ENCODE results near the gene C3orf52.
A peak's percentile ranks its signal among the peaks of the same experiment; 100 is the strongest.

C3orf52 gene

GRCh38 chr3:112136046-112136445 lies 49.9 kb downstream of the C3orf52 start:
- H3K27me3 ChIP-seq (ENCODE audit: low read length): no peaks in the 10 kb centered on the region
- no peaks in the 10 kb centered on the region for H3K36me3 ChIP-seq (ENCODE audit: low read length)
- peak overlapping the region; percentile 86 for H3K9ac ChIP-seq (ENCODE audit: low read length)
- no peaks in the 10 kb centered on the region for H3K9me3 ChIP-seq (ENCODE audit: insufficient read depth, low read length)
- H3K4me2 ChIP-seq (ENCODE audit: low read depth, low read length, poor library complexity, severe bottlenecking): peak overlapping the region; percentile 95
- no peak for TF ChIP-seq EZH2phosphoT487 (conservative IDR thresholded peaks at IDR 0.05; ENCODE audit: low read length)
- TF ChIP-seq CTCF (IDR thresholded peaks at IDR 0.05; ENCODE audit: insufficient read depth, low read length, poor library complexity, severe bottlenecking): no peak
- no peak overlapping the region for H2AFZ ChIP-seq (ENCODE audit: low read depth, low read length, severe bottlenecking)
- peak overlapping the region; percentile 94 for H3K27ac ChIP-seq (ENCODE audit: low read depth, low read length)
- H3K4me3 ChIP-seq (ENCODE audit: insufficient read depth, low read length, poor library complexity, severe bottlenecking): peak overlapping the region; percentile 6
- H3F3A ChIP-seq (ENCODE audit: insufficient read depth): peaks cover 49% of the 10 kb centered on the region
- no peaks in the 10 kb centered on the region for H4K20me1 ChIP-seq (ENCODE audit: low read depth, low read length)
- H3K9me2 ChIP-seq (replicated peaks; ENCODE audit: insufficient read depth, low read length): no peaks in the 10 kb centered on the region
- H3K79me2 ChIP-seq (ENCODE audit: insufficient read depth, low read length): peaks cover 25% of the 10 kb centered on the region

GRCh38 chr3:112136959-112137693 lies 50.9 kb downstream of the C3orf52 start:
- peak overlapping the region; percentile 95 for H3K4me2 ChIP-seq (ENCODE audit: low read depth, low read length, poor library complexity, severe bottlenecking)
- peaks cover 14% of the 10 kb centered on the region for H3K79me2 ChIP-seq (ENCODE audit: insufficient read depth, low read length)
- H3K9me3 ChIP-seq (ENCODE audit: insufficient read depth, low read length): no peaks in the 10 kb centered on the region
- H3K9me2 ChIP-seq (replicated peaks; ENCODE audit: insufficient read depth, low read length): no peaks in the 10 kb centered on the region
- no peaks in the 10 kb centered on the region for H4K20me1 ChIP-seq (ENCODE audit: low read depth, low read length)
- no peaks in the 10 kb centered on the region for H3K36me3 ChIP-seq (ENCODE audit: low read length)
- H3F3A ChIP-seq (ENCODE audit: insufficient read depth): peaks cover 38% of the 10 kb centered on the region
- no peaks in the 10 kb centered on the region for H3K27me3 ChIP-seq (ENCODE audit: low read length)
- peak overlapping the region; percentile 94 for H3K27ac ChIP-seq (ENCODE audit: low read depth, low read length)
- H3K4me3 ChIP-seq (ENCODE audit: insufficient read depth, low read length, poor library complexity, severe bottlenecking): no peak overlapping the region
- H3K9ac ChIP-seq (ENCODE audit: low read length): peak overlapping the region; percentile 86
- TF ChIP-seq EZH2phosphoT487 (conservative IDR thresholded peaks at IDR 0.05; ENCODE audit: low read length): no peak
- peak; percentile 91 for TF ChIP-seq CTCF (IDR thresholded peaks at IDR 0.05; ENCODE audit: insufficient read depth, low read length, poor library complexity, severe bottlenecking)
- H2AFZ ChIP-seq (ENCODE audit: low read depth, low read length, severe bottlenecking): peak overlapping the region; percentile 86

- Histone ChIP-seq H3K9me2 (replicated peaks; ENCODE audit: insufficient read depth, low read length) (no peaks in the 10 kb centered on the region), H3K4me3 (ENCODE audit: insufficient read depth, low read length, poor library complexity, severe bottlenecking) (no peak overlapping the region), H3F3A (ENCODE audit: insufficient read depth) (peaks cover 31% of the 10 kb centered on the region), H3K27me3 (ENCODE audit: low read length) (no peaks in the 10 kb centered on the region), H3K79me2 (ENCODE audit: insufficient read depth, low read length) (peaks cover 8% of the 10 kb centered on the region), H4K20me1 (ENCODE audit: low read depth, low read length) (no peaks in the 10 kb centered on the region), H3K9me3 (ENCODE audit: insufficient read depth, low read length) (no peaks in the 10 kb centered on the region), H3K4me2 (ENCODE audit: low read depth, low read length, poor library complexity, severe bottlenecking) (peak overlapping the region; percentile 95), H3K9ac (ENCODE audit: low read length) (peak overlapping the region; percentile 86), H3K27ac (ENCODE audit: low read depth, low read length) (peak overlapping the region; percentile 94; the same call in 1 of the 2 replicates), H2AFZ (ENCODE audit: low read depth, low read length, severe bottlenecking) (peak overlapping the region; percentile 86), H3K36me3 (ENCODE audit: low read length) (no peaks in the 10 kb centered on the region)
- TF ChIP-seq CTCF (IDR thresholded peaks at IDR 0.05; ENCODE audit: insufficient read depth, low read length, poor library complexity, severe bottlenecking) (no peak), EZH2phosphoT487 (conservative IDR thresholded peaks at IDR 0.05; ENCODE audit: low read length) (no peak)
Measured at GRCh38 chr3:112137781-112138180, 51.6 kb downstream of the C3orf52 start.
